ENCODE data around the gene VPS26C.

VPS26C gene

GRCh38 chr21:37196847-37197246 is 70.3 kb downstream of the VPS26C start:
- Histone ChIP-seq H3K4me3 (ENCODE audit: low read depth, low read length, poor library complexity, severe bottlenecking) (no peak overlapping the region), H3K27me3 (ENCODE audit: insufficient read depth, low read length) (no peaks in the 10 kb centered on the region), H3K27ac (ENCODE audit: low read depth, low read length, poor library complexity, severe bottlenecking) (no peak overlapping the region), H3K9ac (ENCODE audit: low read length) (no peak overlapping the region), H4K20me1 (ENCODE audit: insufficient read depth, low read length) (no peaks in the 10 kb centered on the region), H3K9me3 (ENCODE audit: low read length) (no peaks in the 10 kb centered on the region), H3K9me2 (ENCODE audit: low read depth, low read length) (no peaks in the 10 kb centered on the region), H3K79me2 (ENCODE audit: insufficient read depth, low read length) (no peaks in the 10 kb centered on the region), H2AFZ (ENCODE audit: low read length) (no peak overlapping the region), H3F3A (ENCODE audit: insufficient read depth, low read length) (no peaks in the 10 kb centered on the region), H3K4me1 (ENCODE audit: insufficient read depth, low read length, severe bottlenecking) (no peaks in the 10 kb centered on the region), H3K4me2 (ENCODE audit: low read length) (no peak overlapping the region), H3K36me3 (ENCODE audit: insufficient read depth, low read length) (peaks cover 84% of the 10 kb centered on the region)
- TF ChIP-seq CTCF (IDR thresholded peaks at IDR 0.05; ENCODE audit: low read length) (no peak), EZH2 (IDR thresholded peaks at IDR 0.05; ENCODE audit: borderline replicate concordance, low read length) (no peak)

- Histone ChIP-seq H3K9ac (ENCODE audit: low read length) (no peak overlapping the region), H3K4me1 (ENCODE audit: insufficient read depth, low read length, severe bottlenecking) (no peaks in the 10 kb centered on the region), H3K27me3 (ENCODE audit: insufficient read depth, low read length) (no peaks in the 10 kb centered on the region), H4K20me1 (ENCODE audit: insufficient read depth, low read length) (no peaks in the 10 kb centered on the region), H3K4me3 (ENCODE audit: low read depth, low read length, poor library complexity, severe bottlenecking) (no peak overlapping the region), H3F3A (ENCODE audit: insufficient read depth, low read length) (no peaks in the 10 kb centered on the region), H2AFZ (ENCODE audit: low read length) (no peak overlapping the region), H3K79me2 (ENCODE audit: insufficient read depth, low read length) (no peaks in the 10 kb centered on the region), H3K9me3 (ENCODE audit: low read length) (no peaks in the 10 kb centered on the region), H3K27ac (ENCODE audit: low read depth, low read length, poor library complexity, severe bottlenecking) (no peak overlapping the region), H3K9me2 (ENCODE audit: low read depth, low read length) (no peaks in the 10 kb centered on the region), H3K4me2 (ENCODE audit: low read length) (no peak overlapping the region), H3K36me3 (ENCODE audit: insufficient read depth, low read length) (peaks cover 83% of the 10 kb centered on the region)
- TF ChIP-seq CTCF (IDR thresholded peaks at IDR 0.05; ENCODE audit: low read length) (no peak), EZH2 (IDR thresholded peaks at IDR 0.05; ENCODE audit: borderline replicate concordance, low read length) (no peak)
Measured at GRCh38 chr21:37195610-37196009, 71.5 kb downstream of the VPS26C start.

- no peak overlapping the region for H3K9ac ChIP-seq (ENCODE audit: low read length)
- no peak overlapping the region for H3K27ac ChIP-seq (ENCODE audit: low read depth, low read length, poor library complexity, severe bottlenecking)
- no peaks in the 10 kb centered on the region for H3K9me3 ChIP-seq (ENCODE audit: low read length)
- H3K4me2 ChIP-seq (ENCODE audit: low read length): no peak overlapping the region
- H2AFZ ChIP-seq (ENCODE audit: low read length): no peak overlapping the region
- peaks cover 83% of the 10 kb centered on the region for H3K36me3 ChIP-seq (ENCODE audit: insufficient read depth, low read length)
- no peaks in the 10 kb centered on the region for H3K4me1 ChIP-seq (ENCODE audit: insufficient read depth, low read length, severe bottlenecking)
- no peaks in the 10 kb centered on the region for H4K20me1 ChIP-seq (ENCODE audit: insufficient read depth, low read length)
- no peak overlapping the region for H3K4me3 ChIP-seq (ENCODE audit: low read depth, low read length, poor library complexity, severe bottlenecking)
- no peak for TF ChIP-seq CTCF (IDR thresholded peaks at IDR 0.05; ENCODE audit: low read length)
- TF ChIP-seq EZH2 (IDR thresholded peaks at IDR 0.05; ENCODE audit: borderline replicate concordance, low read length): no peak
- no peaks in the 10 kb centered on the region for H3K9me2 ChIP-seq (ENCODE audit: low read depth, low read length)
- no peaks in the 10 kb centered on the region for H3K79me2 ChIP-seq (ENCODE audit: insufficient read depth, low read length)
- no peaks in the 10 kb centered on the region for H3K27me3 ChIP-seq (ENCODE audit: insufficient read depth, low read length)
- H3F3A ChIP-seq (ENCODE audit: insufficient read depth, low read length): no peaks in the 10 kb centered on the region
Measured at GRCh38 chr21:37195059-37195458, 72.1 kb downstream of the VPS26C start.
